Mammary epithelial cell (primary cell): ENCODE measurements around the gene ACYP2.

Experiments
- EZH2 ChIP-seq: IDR thresholded peaks from 2 replicates; pipeline ENCODE4 v1.6.1; 2012; ENCODE audit warnings: low read length, inconsistent platforms, borderline replicate concordance
- TF ChIP-seq, protein P1 (sequence below), 2 donors: IDR thresholded peaks in 1 of 2; conservative IDR thresholded peaks in 1 of 2; 2 replicates each; pipeline ENCODE4 v1.5.1; 2011 to 2012; ENCODE audit warnings: inconsistent platforms in 2 of 2, low read length in 2 of 2, mild to moderate bottlenecking in 2 of 2, control low read depth in 1 of 2, low read depth in 1 of 2; ENCODE audit not compliant: insufficient read depth in 1 of 2; ENCODE audit errors: extremely low read depth in 1 of 2

DNA sequence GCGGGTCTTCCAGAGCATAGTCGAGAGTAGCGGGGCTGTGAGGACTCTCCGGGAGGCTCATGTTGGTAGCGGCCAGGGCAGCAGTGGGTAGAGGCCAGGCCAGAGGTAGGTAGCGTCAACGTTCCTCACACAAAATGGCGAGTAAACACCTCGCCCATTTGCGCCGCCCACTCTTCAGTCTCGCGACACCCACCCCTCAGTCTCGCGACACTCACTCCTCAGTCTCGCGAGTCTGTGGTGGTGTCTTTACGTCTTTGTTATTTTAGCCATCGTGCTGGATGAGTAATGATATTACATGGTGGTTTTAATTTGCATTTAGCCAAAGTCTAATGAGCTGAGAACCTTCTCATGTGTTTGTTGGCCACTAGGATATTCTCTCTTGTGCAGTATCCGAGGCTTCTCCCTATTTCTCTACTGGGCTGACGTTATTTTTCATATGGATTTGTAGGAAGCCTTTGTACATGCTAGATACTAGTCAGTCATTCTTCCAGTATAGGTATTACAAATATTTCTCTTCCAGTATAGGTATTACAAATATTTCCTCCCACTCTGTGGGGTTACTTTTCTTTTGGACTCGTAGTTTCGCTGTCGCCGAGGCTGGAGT is 140.8 kb downstream of the ACYP2 start, which contains the start of gene TSPYL6:
- TF ChIP-seq, protein P1, sequence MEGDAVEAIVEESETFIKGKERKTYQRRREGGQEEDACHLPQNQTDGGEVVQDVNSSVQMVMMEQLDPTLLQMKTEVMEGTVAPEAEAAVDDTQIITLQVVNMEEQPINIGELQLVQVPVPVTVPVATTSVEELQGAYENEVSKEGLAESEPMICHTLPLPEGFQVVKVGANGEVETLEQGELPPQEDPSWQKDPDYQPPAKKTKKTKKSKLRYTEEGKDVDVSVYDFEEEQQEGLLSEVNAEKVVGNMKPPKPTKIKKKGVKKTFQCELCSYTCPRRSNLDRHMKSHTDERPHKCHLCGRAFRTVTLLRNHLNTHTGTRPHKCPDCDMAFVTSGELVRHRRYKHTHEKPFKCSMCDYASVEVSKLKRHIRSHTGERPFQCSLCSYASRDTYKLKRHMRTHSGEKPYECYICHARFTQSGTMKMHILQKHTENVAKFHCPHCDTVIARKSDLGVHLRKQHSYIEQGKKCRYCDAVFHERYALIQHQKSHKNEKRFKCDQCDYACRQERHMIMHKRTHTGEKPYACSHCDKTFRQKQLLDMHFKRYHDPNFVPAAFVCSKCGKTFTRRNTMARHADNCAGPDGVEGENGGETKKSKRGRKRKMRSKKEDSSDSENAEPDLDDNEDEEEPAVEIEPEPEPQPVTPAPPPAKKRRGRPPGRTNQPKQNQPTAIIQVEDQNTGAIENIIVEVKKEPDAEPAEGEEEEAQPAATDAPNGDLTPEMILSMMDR (conservative IDR thresholded peaks at IDR 0.05 in 1 of 2, IDR thresholded peaks at IDR 0.05 in 1 of 2; ENCODE audit: extremely low read depth in 1 of 2, insufficient read depth in 1 of 2, low read depth in 1 of 2, low read length in 2 of 2), result no peak
- no peak for TF ChIP-seq EZH2
